Measurements from ENCODE around the gene SEC14L3. TPM values are rescaled to one million over a fixed set of nuclear protein-coding genes. Genes with fewer than 3 reads are reported as not detected.
A peak's percentile ranks its signal among the peaks of the same experiment; 100 is the strongest.
"Not testable (repeated sequence)": the region's sequence is repeated elsewhere in the genome, so short reads cannot be mapped to it uniquely, and the experiment has no call there.

The SEC14L3 gene
- total RNA-seq, 4 donors from 2014 or later: not detected

DNA sequence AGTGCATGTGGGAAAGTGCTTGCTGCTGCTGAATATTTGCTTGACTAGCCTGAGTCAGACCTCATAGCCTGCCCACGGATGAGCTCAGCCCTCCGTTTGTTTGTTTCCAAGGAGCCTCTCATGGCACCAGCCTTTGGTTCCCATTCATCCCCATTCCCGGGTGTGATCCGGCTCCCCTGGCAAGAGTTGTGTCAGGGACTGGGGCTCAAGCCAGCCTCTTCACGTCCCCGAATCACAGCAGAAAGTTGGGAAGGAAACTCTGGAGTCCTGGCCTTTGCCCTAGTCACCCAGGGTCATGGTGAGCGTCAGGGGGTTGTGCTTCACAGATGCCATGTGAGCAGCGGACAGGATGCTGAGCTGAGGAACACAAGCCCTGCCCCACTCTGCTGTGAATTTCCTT lies 13.8 kb downstream of the SEC14L3 start:
- ATAC-seq (ENCODE audit: low FRiP score) (no peak), DNase-seq (ENCODE audit: low spot score) (no peak)
- TF ChIP-seq, protein P1, sequence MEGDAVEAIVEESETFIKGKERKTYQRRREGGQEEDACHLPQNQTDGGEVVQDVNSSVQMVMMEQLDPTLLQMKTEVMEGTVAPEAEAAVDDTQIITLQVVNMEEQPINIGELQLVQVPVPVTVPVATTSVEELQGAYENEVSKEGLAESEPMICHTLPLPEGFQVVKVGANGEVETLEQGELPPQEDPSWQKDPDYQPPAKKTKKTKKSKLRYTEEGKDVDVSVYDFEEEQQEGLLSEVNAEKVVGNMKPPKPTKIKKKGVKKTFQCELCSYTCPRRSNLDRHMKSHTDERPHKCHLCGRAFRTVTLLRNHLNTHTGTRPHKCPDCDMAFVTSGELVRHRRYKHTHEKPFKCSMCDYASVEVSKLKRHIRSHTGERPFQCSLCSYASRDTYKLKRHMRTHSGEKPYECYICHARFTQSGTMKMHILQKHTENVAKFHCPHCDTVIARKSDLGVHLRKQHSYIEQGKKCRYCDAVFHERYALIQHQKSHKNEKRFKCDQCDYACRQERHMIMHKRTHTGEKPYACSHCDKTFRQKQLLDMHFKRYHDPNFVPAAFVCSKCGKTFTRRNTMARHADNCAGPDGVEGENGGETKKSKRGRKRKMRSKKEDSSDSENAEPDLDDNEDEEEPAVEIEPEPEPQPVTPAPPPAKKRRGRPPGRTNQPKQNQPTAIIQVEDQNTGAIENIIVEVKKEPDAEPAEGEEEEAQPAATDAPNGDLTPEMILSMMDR (IDR thresholded peaks at IDR 0.05): no peak

GRCh38 chr22:30455075-30455840 lies 16.6 kb downstream of the SEC14L3 start:
- ATAC-seq (ENCODE audit: low FRiP score): no peak
- TF ChIP-seq, protein P1 (IDR thresholded peaks at IDR 0.05): no peak
- DNase-seq (ENCODE audit: low spot score): no peak

GRCh38 chr22:30453731-30454510 lies 17.9 kb downstream of the SEC14L3 start:
- TF ChIP-seq, protein P1 (IDR thresholded peaks at IDR 0.05): no peak
- ATAC-seq (ENCODE audit: low FRiP score) (no peak), DNase-seq (ENCODE audit: low spot score) (no peak)

DNA sequence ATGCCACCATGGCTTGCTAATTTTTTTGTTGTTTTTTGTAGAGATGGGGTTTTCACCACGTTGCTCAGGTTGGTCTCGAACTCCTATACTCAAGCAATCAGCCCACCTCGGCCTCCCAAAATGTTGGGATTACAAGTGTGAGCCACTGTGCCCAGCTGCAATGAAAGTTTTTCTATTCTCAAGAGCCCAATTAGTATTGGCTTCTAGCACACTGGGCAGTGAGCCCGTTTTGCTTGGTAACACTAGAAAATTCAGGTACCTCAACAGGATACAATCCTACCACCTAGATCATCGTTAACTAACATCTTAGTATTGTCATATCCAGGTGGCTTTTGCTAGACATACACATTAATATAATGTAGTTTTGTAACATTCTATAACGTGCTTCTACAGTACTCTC lies 19.0 kb downstream of the SEC14L3 start:
- no peak for ATAC-seq (ENCODE audit: low FRiP score)
- no peak for DNase-seq (ENCODE audit: low spot score)
- TF ChIP-seq, protein P1 (IDR thresholded peaks at IDR 0.05): no peak

DNA sequence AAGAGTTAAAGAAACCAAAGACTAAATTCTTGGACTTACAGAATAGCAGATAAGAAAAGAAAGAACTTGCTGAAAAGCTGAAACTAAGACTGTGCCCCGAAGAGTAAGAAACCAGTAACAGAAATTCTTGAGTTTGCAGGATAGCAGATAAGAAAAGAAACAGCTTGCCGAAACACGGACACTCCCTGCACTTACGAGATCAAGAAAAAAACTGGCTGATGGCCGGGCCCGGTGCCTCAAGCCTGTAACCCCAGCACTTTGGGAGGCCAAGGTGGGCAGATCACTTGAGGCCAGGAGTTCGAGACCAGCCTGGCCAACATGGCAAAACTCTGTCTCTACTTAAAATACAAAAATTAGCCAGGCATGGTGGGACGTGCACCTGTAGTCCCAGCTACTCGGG lies 20.3 kb downstream of the SEC14L3 start:
- peak; percentile 46 for ATAC-seq (ENCODE audit: low FRiP score)
- DNase-seq (ENCODE audit: low spot score): not testable (repeated sequence)

- ATAC-seq (ENCODE audit: low FRiP score): no peak
- DNase-seq (ENCODE audit: low spot score): no peak
- TF ChIP-seq, protein P1 (IDR thresholded peaks at IDR 0.05): no peak
These were observed 24.2 kb downstream of the SEC14L3 start for GRCh38 chr22:30447656-30448055.

DNA sequence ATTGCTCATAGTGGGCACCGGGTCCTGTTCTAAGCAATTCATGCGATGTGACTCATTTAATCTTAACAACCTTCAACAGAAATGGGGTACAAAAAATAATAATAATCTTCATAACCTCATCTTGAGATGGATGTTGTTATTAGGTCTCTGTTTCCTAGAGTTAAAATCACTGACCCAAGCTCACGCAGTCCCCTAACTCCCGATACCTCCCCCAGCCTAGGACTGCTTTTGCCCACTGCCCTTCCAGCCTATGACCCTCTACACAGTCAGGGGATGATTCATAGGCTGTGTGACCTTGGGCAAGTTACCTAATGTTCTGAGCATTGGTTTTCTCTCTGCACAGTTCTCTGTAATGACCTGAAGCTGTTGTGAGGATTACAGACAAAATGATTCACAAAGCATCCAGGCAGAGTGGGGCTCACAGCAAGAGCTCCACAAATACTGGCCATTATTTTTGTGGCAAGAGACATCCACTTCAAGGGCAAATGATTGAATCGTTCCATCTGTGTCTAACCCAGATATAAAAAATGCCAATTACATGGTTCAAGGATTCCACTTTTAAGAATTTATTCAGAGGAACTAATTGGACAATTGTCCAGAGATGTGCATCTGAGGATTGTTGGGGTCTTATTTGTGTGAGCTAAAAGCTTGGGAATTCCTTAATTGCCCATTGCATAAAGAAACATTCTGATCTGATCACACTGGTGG lies 26.2 kb downstream of the SEC14L3 start:
- DNase-seq (ENCODE audit: low spot score) (no peak), ATAC-seq (ENCODE audit: low FRiP score) (no peak)
- TF ChIP-seq, protein P1 (IDR thresholded peaks at IDR 0.05): peak in 1 of 3 donors; percentile 35

Data from omental fat pad (tissue), 4 donors.